Measurements from ENCODE around the gene SLC18A3.

GRCh38 chr10:49631975-49632374 is 21.9 kb downstream of the SLC18A3 start:
- TF ChIP-seq, protein P1, sequence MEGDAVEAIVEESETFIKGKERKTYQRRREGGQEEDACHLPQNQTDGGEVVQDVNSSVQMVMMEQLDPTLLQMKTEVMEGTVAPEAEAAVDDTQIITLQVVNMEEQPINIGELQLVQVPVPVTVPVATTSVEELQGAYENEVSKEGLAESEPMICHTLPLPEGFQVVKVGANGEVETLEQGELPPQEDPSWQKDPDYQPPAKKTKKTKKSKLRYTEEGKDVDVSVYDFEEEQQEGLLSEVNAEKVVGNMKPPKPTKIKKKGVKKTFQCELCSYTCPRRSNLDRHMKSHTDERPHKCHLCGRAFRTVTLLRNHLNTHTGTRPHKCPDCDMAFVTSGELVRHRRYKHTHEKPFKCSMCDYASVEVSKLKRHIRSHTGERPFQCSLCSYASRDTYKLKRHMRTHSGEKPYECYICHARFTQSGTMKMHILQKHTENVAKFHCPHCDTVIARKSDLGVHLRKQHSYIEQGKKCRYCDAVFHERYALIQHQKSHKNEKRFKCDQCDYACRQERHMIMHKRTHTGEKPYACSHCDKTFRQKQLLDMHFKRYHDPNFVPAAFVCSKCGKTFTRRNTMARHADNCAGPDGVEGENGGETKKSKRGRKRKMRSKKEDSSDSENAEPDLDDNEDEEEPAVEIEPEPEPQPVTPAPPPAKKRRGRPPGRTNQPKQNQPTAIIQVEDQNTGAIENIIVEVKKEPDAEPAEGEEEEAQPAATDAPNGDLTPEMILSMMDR (conservative IDR thresholded peaks at IDR 0.05; ENCODE audit: low read depth in 2 of 2), result no peak
- TF ChIP-seq NANOG (IDR thresholded peaks at IDR 0.05; ENCODE audit: borderline replicate concordance), result no peak
- TF ChIP-seq ZNF114 (CRISPR knock-in tag; IDR thresholded peaks at IDR 0.05), result no peak
- TF ChIP-seq, protein P2, sequence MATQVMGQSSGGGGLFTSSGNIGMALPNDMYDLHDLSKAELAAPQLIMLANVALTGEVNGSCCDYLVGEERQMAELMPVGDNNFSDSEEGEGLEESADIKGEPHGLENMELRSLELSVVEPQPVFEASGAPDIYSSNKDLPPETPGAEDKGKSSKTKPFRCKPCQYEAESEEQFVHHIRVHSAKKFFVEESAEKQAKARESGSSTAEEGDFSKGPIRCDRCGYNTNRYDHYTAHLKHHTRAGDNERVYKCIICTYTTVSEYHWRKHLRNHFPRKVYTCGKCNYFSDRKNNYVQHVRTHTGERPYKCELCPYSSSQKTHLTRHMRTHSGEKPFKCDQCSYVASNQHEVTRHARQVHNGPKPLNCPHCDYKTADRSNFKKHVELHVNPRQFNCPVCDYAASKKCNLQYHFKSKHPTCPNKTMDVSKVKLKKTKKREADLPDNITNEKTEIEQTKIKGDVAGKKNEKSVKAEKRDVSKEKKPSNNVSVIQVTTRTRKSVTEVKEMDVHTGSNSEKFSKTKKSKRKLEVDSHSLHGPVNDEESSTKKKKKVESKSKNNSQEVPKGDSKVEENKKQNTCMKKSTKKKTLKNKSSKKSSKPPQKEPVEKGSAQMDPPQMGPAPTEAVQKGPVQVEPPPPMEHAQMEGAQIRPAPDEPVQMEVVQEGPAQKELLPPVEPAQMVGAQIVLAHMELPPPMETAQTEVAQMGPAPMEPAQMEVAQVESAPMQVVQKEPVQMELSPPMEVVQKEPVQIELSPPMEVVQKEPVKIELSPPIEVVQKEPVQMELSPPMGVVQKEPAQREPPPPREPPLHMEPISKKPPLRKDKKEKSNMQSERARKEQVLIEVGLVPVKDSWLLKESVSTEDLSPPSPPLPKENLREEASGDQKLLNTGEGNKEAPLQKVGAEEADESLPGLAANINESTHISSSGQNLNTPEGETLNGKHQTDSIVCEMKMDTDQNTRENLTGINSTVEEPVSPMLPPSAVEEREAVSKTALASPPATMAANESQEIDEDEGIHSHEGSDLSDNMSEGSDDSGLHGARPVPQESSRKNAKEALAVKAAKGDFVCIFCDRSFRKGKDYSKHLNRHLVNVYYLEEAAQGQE (IDR thresholded peaks at IDR 0.05; ENCODE audit: unreplicated experiment), result no peak
- no peak for TF ChIP-seq POLR2AphosphoS5 (IDR thresholded peaks at IDR 0.05; ENCODE audit: low read depth)
- TF ChIP-seq EZH2 (IDR thresholded peaks at IDR 0.05; ENCODE audit: low read depth, unreplicated experiment), result no peak
- no peak for TF ChIP-seq EZH2phosphoT487 (IDR thresholded peaks at IDR 0.05; ENCODE audit: unreplicated experiment)
- no peak for TF ChIP-seq JUNB (IDR thresholded peaks at IDR 0.05; ENCODE audit: unreplicated experiment)
- no peak for TF ChIP-seq CREB1 (CRISPR knock-in tag; IDR thresholded peaks at IDR 0.05; ENCODE audit: low read depth)
- no peak for TF ChIP-seq STAT1 (IDR thresholded peaks at IDR 0.05; ENCODE audit: unreplicated experiment)
- TF ChIP-seq ETS1 (IDR thresholded peaks at IDR 0.05), result no peak
- TF ChIP-seq ZNF331 (CRISPR knock-in tag; IDR thresholded peaks at IDR 0.05; ENCODE audit: low read depth), result no peak

Measured in GM23338 (cell line).